ENCODE results near the gene ADAM30.

ADAM30 gene

GRCh38 chr1:119882132-119883049 is 13.9 kb downstream of the ADAM30 start:
- Mint-ChIP-seq H3K27ac (ENCODE audit: low read depth) (no peak overlapping the region), H3K9me3 (no peaks in the 10 kb centered on the region), H3K27me3 (peaks cover 27% of the 10 kb centered on the region), H3K36me3 (ENCODE audit: insufficient read depth) (no peaks in the 10 kb centered on the region), H3K4me1 (no peaks in the 10 kb centered on the region), H3K4me3 (no peak overlapping the region)
- no peak for ATAC-seq (replicated peaks; ENCODE audit: extremely low read depth, poor library complexity, severe bottlenecking)
- DNase-seq (ENCODE audit: low spot score in 2 of 2) = no peak

GRCh38 chr1:119879510-119880434 is 16.5 kb downstream of the ADAM30 start:
- Mint-ChIP-seq H3K9me3 (no peaks in the 10 kb centered on the region), H3K4me1 (no peaks in the 10 kb centered on the region), H3K27ac (ENCODE audit: low read depth) (no peak overlapping the region), H3K4me3 (no peak overlapping the region), H3K27me3 (peaks cover 27% of the 10 kb centered on the region), H3K36me3 (ENCODE audit: insufficient read depth) (no peaks in the 10 kb centered on the region)
- no peak for DNase-seq (ENCODE audit: low spot score in 2 of 2)
- no peak for ATAC-seq (replicated peaks; ENCODE audit: extremely low read depth, poor library complexity, severe bottlenecking)

DNA sequence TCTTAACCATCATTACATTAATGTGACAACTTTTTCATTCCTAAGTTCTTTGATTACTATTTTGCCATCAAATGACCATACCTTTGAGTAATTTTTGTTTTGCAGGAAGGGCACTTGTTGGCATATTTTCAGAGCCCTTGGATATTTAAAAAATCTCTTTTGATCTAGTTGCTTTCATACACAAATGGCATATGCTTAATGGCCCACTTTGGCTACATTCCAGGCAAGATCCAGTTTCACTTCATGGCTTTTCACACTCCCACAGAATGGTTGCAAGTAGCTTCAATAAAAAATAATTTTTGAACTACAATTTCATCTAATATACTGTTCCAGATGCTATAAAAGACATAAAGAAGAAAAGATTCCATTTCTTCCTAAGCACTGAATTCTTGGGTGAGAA is 18.1 kb downstream of the ADAM30 start:
- Mint-ChIP-seq H3K4me1 (no peaks in the 10 kb centered on the region), H3K4me3 (no peak overlapping the region)

GRCh38 chr1:119874186-119874585 is 22.1 kb downstream of the ADAM30 start:
- no peak for DNase-seq (ENCODE audit: low spot score in 2 of 2)
- Mint-ChIP-seq H3K9me3 (no peaks in the 10 kb centered on the region), H3K36me3 (ENCODE audit: insufficient read depth) (no peaks in the 10 kb centered on the region), H3K27ac (ENCODE audit: low read depth) (no peak overlapping the region), H3K27me3 (peaks cover 44% of the 10 kb centered on the region), H3K4me3 (no peak overlapping the region), H3K4me1 (peaks cover 8% of the 10 kb centered on the region)
- ATAC-seq (replicated peaks; ENCODE audit: extremely low read depth, poor library complexity, severe bottlenecking) = no peak

More for the DNA sequence above, 18.1 kb downstream of the ADAM30 start:
- Mint-ChIP-seq H3K27me3 (peaks cover 29% of the 10 kb centered on the region), H3K9me3 (no peaks in the 10 kb centered on the region), H3K36me3 (ENCODE audit: insufficient read depth) (no peaks in the 10 kb centered on the region), H3K27ac (ENCODE audit: low read depth) (no peak overlapping the region)
- ATAC-seq (replicated peaks; ENCODE audit: extremely low read depth, poor library complexity, severe bottlenecking) = no peak
- DNase-seq (ENCODE audit: low spot score in 2 of 2) = no peak

- no peak overlapping the region for H3K27ac Mint-ChIP-seq (ENCODE audit: low read depth)
- peaks cover 8% of the 10 kb centered on the region for H3K4me1 Mint-ChIP-seq
- no peaks in the 10 kb centered on the region for H3K36me3 Mint-ChIP-seq (ENCODE audit: insufficient read depth)
- H3K9me3 Mint-ChIP-seq = no peaks in the 10 kb centered on the region
- H3K4me3 Mint-ChIP-seq = no peak overlapping the region
- DNase-seq (ENCODE audit: low spot score in 2 of 2) = no peak
- H3K27me3 Mint-ChIP-seq = peaks cover 36% of the 10 kb centered on the region
- ATAC-seq (replicated peaks; ENCODE audit: extremely low read depth, poor library complexity, severe bottlenecking) = no peak
Observed at GRCh38 chr1:119873135-119874015, 22.9 kb downstream of the ADAM30 start.

- Mint-ChIP-seq H3K27me3 (peaks cover 35% of the 10 kb centered on the region), H3K36me3 (ENCODE audit: insufficient read depth) (no peaks in the 10 kb centered on the region), H3K9me3 (no peaks in the 10 kb centered on the region), H3K4me1 (peaks cover 8% of the 10 kb centered on the region), H3K27ac (ENCODE audit: low read depth) (no peak overlapping the region), H3K4me3 (no peak overlapping the region)
- DNase-seq (ENCODE audit: low spot score in 2 of 2) = no peak
- ATAC-seq (replicated peaks; ENCODE audit: extremely low read depth, poor library complexity, severe bottlenecking) = no peak
Observed at GRCh38 chr1:119871881-119872280, 24.4 kb downstream of the ADAM30 start.

DNA sequence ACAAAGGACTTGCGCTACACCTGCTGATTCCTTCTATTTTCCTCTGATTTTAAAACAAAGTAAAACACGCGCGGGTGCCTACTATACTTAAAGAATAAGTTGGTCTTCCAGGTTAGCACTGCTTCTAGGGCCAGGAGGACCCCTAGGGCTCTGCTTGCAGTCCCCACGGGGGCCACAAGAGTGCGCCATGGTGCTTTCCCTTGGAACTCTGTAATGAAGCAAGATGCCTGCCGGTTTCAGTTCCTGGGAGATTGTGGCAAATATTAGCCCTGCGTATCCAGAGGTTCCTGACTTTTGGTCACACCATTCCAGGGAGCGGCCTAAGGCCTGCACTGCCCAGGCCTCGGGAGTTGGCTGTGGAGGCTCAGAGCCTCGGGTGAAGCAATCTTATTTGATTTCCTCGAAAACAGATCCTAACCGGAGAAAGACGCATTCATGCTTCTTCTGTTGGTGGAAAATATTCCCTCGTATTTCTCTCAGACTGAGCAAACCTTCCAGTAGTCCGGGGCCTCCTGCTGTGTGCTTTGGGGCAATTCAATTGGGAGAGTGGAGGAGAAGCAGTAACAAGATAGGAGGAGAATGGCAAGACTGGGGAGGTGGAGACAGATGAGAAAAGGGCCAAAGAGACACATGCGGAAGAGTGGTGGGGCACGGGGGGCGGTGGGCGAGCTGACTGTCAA is 25.3 kb downstream of the ADAM30 start:
- no peak for ATAC-seq (replicated peaks; ENCODE audit: extremely low read depth, poor library complexity, severe bottlenecking)
- Mint-ChIP-seq H3K9me3 (no peaks in the 10 kb centered on the region), H3K4me1 (peaks cover 8% of the 10 kb centered on the region)

GRCh38 chr1:119869995-119870394 is 26.3 kb downstream of the ADAM30 start:
- Mint-ChIP-seq H3K4me3 (no peak overlapping the region), H3K4me1 (peaks cover 8% of the 10 kb centered on the region), H3K27ac (ENCODE audit: low read depth) (no peak overlapping the region), H3K27me3 (peaks cover 35% of the 10 kb centered on the region), H3K9me3 (no peaks in the 10 kb centered on the region), H3K36me3 (ENCODE audit: insufficient read depth) (no peaks in the 10 kb centered on the region)
- no peak for ATAC-seq (replicated peaks; ENCODE audit: extremely low read depth, poor library complexity, severe bottlenecking)
- no peak for DNase-seq (ENCODE audit: low spot score in 2 of 2)

More for the DNA sequence above, 25.3 kb downstream of the ADAM30 start:
- DNase-seq (ENCODE audit: low spot score in 2 of 2) = peak; percentile 24 to 35
- Mint-ChIP-seq H3K36me3 (ENCODE audit: insufficient read depth) (no peaks in the 10 kb centered on the region), H3K27me3 (peaks cover 35% of the 10 kb centered on the region), H3K4me3 (no peak overlapping the region), H3K27ac (ENCODE audit: low read depth) (no peak overlapping the region)

GRCh38 chr1:119868176-119868575 is 28.1 kb downstream of the ADAM30 start:
- Mint-ChIP-seq H3K4me3 (no peak overlapping the region), H3K36me3 (ENCODE audit: insufficient read depth) (no peaks in the 10 kb centered on the region), H3K9me3 (no peaks in the 10 kb centered on the region), H3K27me3 (peaks cover 40% of the 10 kb centered on the region), H3K27ac (ENCODE audit: low read depth) (no peak overlapping the region), H3K4me1 (peaks cover 8% of the 10 kb centered on the region)
- DNase-seq (ENCODE audit: low spot score in 2 of 2) (no peak), ATAC-seq (replicated peaks; ENCODE audit: extremely low read depth, poor library complexity, severe bottlenecking) (no peak)

DNA sequence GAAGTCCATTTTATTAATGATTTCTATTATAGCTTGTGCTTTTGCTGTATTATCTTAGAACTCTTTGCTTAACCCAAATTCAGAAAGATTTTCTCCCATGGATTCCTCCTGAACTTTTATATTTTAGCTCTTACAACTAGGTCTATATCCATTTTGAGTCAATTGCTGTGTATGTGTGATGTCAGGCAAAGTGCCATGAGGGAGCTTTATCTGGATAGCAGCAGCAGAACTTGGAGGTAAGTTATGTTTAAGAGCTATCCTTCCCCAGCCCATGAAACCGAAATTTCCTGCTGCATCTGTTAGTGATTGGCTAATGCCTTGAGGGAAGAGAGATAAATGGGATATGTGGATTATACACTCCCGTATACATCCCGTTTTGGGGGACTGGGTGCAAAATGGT is 29.9 kb downstream of the ADAM30 start:
- H3K4me1 Mint-ChIP-seq = peaks cover 5% of the 10 kb centered on the region
- no peak overlapping the region for H3K27ac Mint-ChIP-seq (ENCODE audit: low read depth)
- no peak for ATAC-seq (replicated peaks; ENCODE audit: extremely low read depth, poor library complexity, severe bottlenecking)
- H3K36me3 Mint-ChIP-seq (ENCODE audit: insufficient read depth) = no peaks in the 10 kb centered on the region
- H3K9me3 Mint-ChIP-seq = no peaks in the 10 kb centered on the region
- peaks cover 34% of the 10 kb centered on the region for H3K27me3 Mint-ChIP-seq
- no peak for DNase-seq (ENCODE audit: low spot score in 2 of 2)
- H3K4me3 Mint-ChIP-seq = no peak overlapping the region

- Mint-ChIP-seq H3K9me3 (no peaks in the 10 kb centered on the region), H3K4me1 (no peaks in the 10 kb centered on the region), H3K27ac (ENCODE audit: low read depth) (no peak overlapping the region), H3K36me3 (ENCODE audit: insufficient read depth) (no peaks in the 10 kb centered on the region), H3K4me3 (no peak overlapping the region), H3K27me3 (peaks cover 34% of the 10 kb centered on the region)
- no peak for DNase-seq (ENCODE audit: low spot score in 2 of 2)
- no peak for ATAC-seq (replicated peaks; ENCODE audit: extremely low read depth, poor library complexity, severe bottlenecking)
Observed at GRCh38 chr1:119865627-119866026, 30.7 kb downstream of the ADAM30 start.

Measured in central memory CD8-positive, alpha-beta T cell (primary cell).